Activated T-helper 1 cell treated with anti-CD3 and anti-CD28 coated beads, Interleukin-12 subunit alpha, Interleukin-12 subunit beta, Interleukin-2, Interleukin-4 antibody, amounts not matched to agents 30 ng/mL and 10 ng/mL and 1 ng/mL, durations not matched to agents 14 hours and 24 hours and 36 hours (primary cell): Measurements from ENCODE around the gene FAM221B. TPM values are rescaled to one million over a fixed set of nuclear protein-coding genes. Genes with fewer than 3 reads are reported as not detected.

Experiments used
- DNase-seq: peaks from one replicate; pipeline ENCODE4 v3.0.0; 2021; ENCODE audit warnings: low spot score
- H3K27ac Mint-ChIP-seq: one replicate; pipeline ENCODE4 v1.8.0; 2021; ENCODE audit warnings: mild to moderate bottlenecking, mixed read lengths
- H3K27me3 Mint-ChIP-seq: one replicate; pipeline ENCODE4 v1.8.0; 2022; ENCODE audit warnings: mild to moderate bottlenecking, moderate library complexity, mixed read lengths; ENCODE audit not compliant: insufficient read depth
- H3K36me3 Mint-ChIP-seq: one replicate; pipeline ENCODE4 v1.8.0; 2021; ENCODE audit warnings: low read depth, mixed read lengths
- H3K4me1 Mint-ChIP-seq: one replicate; pipeline ENCODE4 v1.8.0; 2021; ENCODE audit warnings: low read depth, mixed read lengths
- H3K4me3 Mint-ChIP-seq: one replicate; pipeline ENCODE4 v1.8.0; 2021; ENCODE audit warnings: mild to moderate bottlenecking, moderate library complexity, mixed read lengths
- H3K9me3 Mint-ChIP-seq: one replicate; pipeline ENCODE4 v1.8.0; 2021; ENCODE audit warnings: mixed read lengths
- intact Hi-C: fragments of 100-400 bp; cut with micrococcal nuclease; formaldehyde crosslinking; loops from one replicate; pipeline ENCODE4 v1.15.1; 2024
- total RNA-seq: library from RNA; stranded (reverse); gene quantifications from 2 replicates; pipeline ENCODE4 v1.2.3, GENCODE V29; 2022

Gene FAM221B
- total RNA-seq, 1 donor from 2014 or later, result not detected

- H3K27ac Mint-ChIP-seq, result no peak overlapping the region
Observed at GRCh38 chr9:35766997-35767396, 61.5 kb downstream of the FAM221B start.

More at GRCh38 chr9:35766997-35767396, 61.5 kb downstream of the FAM221B start:
- H3K36me3 Mint-ChIP-seq, result no peaks in the 10 kb centered on the region
- H3K9me3 Mint-ChIP-seq, result no peaks in the 10 kb centered on the region
- no peak overlapping the region for H3K4me3 Mint-ChIP-seq
- DNase-seq, result no peak
- H3K27me3 Mint-ChIP-seq, result no peaks in the 10 kb centered on the region
- intact Hi-C loops, result no loop called here
- peaks cover 5% of the 10 kb centered on the region for H3K4me1 Mint-ChIP-seq

Other genes with a start within 250 kb of the FAM221B start
- 61.5 and 62.1 TPM in 2 replicates for gene TESK1, start 223.5 kb downstream of the FAM221B start, total RNA-seq
- 8.3 and 9.6 TPM in 2 replicates for gene CD72, start 210.3 kb downstream of the FAM221B start, total RNA-seq
- gene SIT1, start 177.8 kb downstream of the FAM221B start, total RNA-seq, result 86.6 and 90.5 TPM in 2 replicates
- gene RMRP, start 170.7 kb downstream of the FAM221B start, total RNA-seq, result 5,317 and 5,787 TPM in 2 replicates
- 20.6 and 24.0 TPM in 2 replicates for gene CCDC107, start 170.4 kb downstream of the FAM221B start, total RNA-seq
- 7.9 and 8.8 TPM in 2 replicates for gene ARHGEF39, start 163.5 kb downstream of the FAM221B start, total RNA-seq
- 0.44 TPM in 1 of 2 replicates, not detected in the other for gene CA9, start 154.8 kb downstream of the FAM221B start, total RNA-seq
- 2.5 and 4.5 TPM in 2 replicates for gene TPM2, start 138.8 kb downstream of the FAM221B start, total RNA-seq
- 229 and 230 TPM in 2 replicates for gene TLN1, start 96.5 kb downstream of the FAM221B start, total RNA-seq
- 32.1 and 32.6 TPM in 2 replicates for gene CREB3, start 96.1 kb downstream of the FAM221B start, total RNA-seq
- 54.7 and 58.4 TPM in 2 replicates for gene GBA2, start 79.5 kb downstream of the FAM221B start, total RNA-seq
- 18.4 and 18.9 TPM in 2 replicates for gene RGP1, start 79.4 kb downstream of the FAM221B start, total RNA-seq
- not detected in 2 replicates for gene MSMP, start 74.5 kb downstream of the FAM221B start, total RNA-seq
- 9.3 and 10.4 TPM in 2 replicates for gene NPR2, start 37.1 kb downstream of the FAM221B start, total RNA-seq
- 0.66 and 1.0 TPM in 2 replicates for gene SPAG8, start 16.5 kb downstream of the FAM221B start, total RNA-seq
- 47.5 and 55.3 TPM in 2 replicates for gene HINT2, start 13.7 kb downstream of the FAM221B start, total RNA-seq
- gene TMEM8B, start 496 bp upstream of the FAM221B start, total RNA-seq, result 1.7 and 1.9 TPM in 2 replicates
- not detected in 2 replicates for gene OR13J1, start 41.7 kb upstream of the FAM221B start, total RNA-seq
- gene HRCT1, start 77.5 kb upstream of the FAM221B start, total RNA-seq, result not detected in 2 replicates
- not detected in 2 replicates for gene SPAAR, start 80.8 kb upstream of the FAM221B start, total RNA-seq
- gene OR2S2, start 129.4 kb upstream of the FAM221B start, total RNA-seq, result not detected in 2 replicates
- 3.8 and 4.4 TPM in 2 replicates for gene RECK, start 208.2 kb upstream of the FAM221B start, total RNA-seq